Neutrophil (primary cell): ENCODE results near the gene ZFTA.
"Not testable (repeated sequence)": the region's sequence is repeated elsewhere in the genome, so short reads cannot be mapped to it uniquely, and the experiment has no call there.

Source experiments
- H3K27ac ChIP-seq: fragments of 200-600 bp; sonication (generic); 2 replicates; pipeline ENCODE4 v1.5.1; 2016; ENCODE audit warnings: mild to moderate bottlenecking, moderate library complexity
- H3K27me3 ChIP-seq: fragments of 200-600 bp; sonication (generic); 2 replicates; pipeline ENCODE4 v1.6.0; 2016; ENCODE audit warnings: mild to moderate bottlenecking
- H3K36me3 ChIP-seq: fragments of 200-600 bp; sonication (generic); 2 replicates; pipeline ENCODE4 v1.5.1; 2017
- H3K4me1 ChIP-seq, 2 experiments: fragments of 200-600 bp in 1 of 2; sonication (generic) in 1 of 2; 1 replicate in 1 of 2; 2 replicates in 1 of 2; pipeline versions ENCODE4 v1.5.1 to v1.6.1; 2013 to 2016; ENCODE audit warnings: low read depth in 1 of 2, low read length in 1 of 2, mild to moderate bottlenecking in 1 of 2, moderate library complexity in 1 of 2; ENCODE audit not compliant: control insufficient read depth in 1 of 2, insufficient read depth in 1 of 2
- H3K4me3 ChIP-seq, 2 experiments: fragments of 200-600 bp in 1 of 2; sonication (generic) in 1 of 2; 1 replicate in 1 of 2; 2 replicates in 1 of 2; pipeline ENCODE4 v1.5.1; 2013 to 2016; ENCODE audit warnings: low read depth in 1 of 2, low read length in 1 of 2, mild to moderate bottlenecking in 1 of 2, moderate library complexity in 1 of 2
- H3K9me3 ChIP-seq: fragments of 200-600 bp; sonication (generic); 2 replicates; pipeline ENCODE4 v1.5.1; 2016
- CTCF ChIP-seq: fragments of 200-600 bp; sonication (generic); IDR thresholded peaks from 2 replicates; pipeline ENCODE4 v1.5.1; 2016; ENCODE audit warnings: antibody characterized with exemption

Gene ZFTA

GRCh38 chr11:63785823-63786222 is 17.2 kb upstream of the ZFTA start:
- H3K27ac ChIP-seq = no peak overlapping the region
- TF ChIP-seq CTCF = no peak
- H3K27me3 ChIP-seq = no peaks in the 10 kb centered on the region
- H3K9me3 ChIP-seq = no peaks in the 10 kb centered on the region
- no peaks in the 10 kb centered on the region for H3K36me3 ChIP-seq
- H3K4me1 ChIP-seq = peaks cover 9 to 10% of the 10 kb centered on the region in 2 experiments
- no peak overlapping the region for H3K4me3 ChIP-seq

- H3K27me3 ChIP-seq = peaks cover 11% of the 10 kb centered on the region
- no peaks in the 10 kb centered on the region for H3K9me3 ChIP-seq
- H3K27ac ChIP-seq = no peak overlapping the region
- no peaks in the 10 kb centered on the region for H3K36me3 ChIP-seq
- no peaks in the 10 kb centered on the region for H3K4me1 ChIP-seq
- TF ChIP-seq CTCF = no peak
- no peak overlapping the region for H3K4me3 ChIP-seq
Observed at GRCh38 chr11:63783925-63784592, 15.5 kb upstream of the ZFTA start.

- no peaks in the 10 kb centered on the region for H3K36me3 ChIP-seq
- no peak overlapping the region for H3K4me3 ChIP-seq
- H3K27ac ChIP-seq = no peak overlapping the region
- H3K9me3 ChIP-seq = no peaks in the 10 kb centered on the region
- TF ChIP-seq CTCF = no peak
- peaks cover 16% of the 10 kb centered on the region for H3K27me3 ChIP-seq
- no peaks in the 10 kb centered on the region for H3K4me1 ChIP-seq
Observed at GRCh38 chr11:63782749-63783148, 14.2 kb upstream of the ZFTA start.

- H3K4me3 ChIP-seq = no peak overlapping the region
- no peaks in the 10 kb centered on the region for H3K9me3 ChIP-seq
- no peak for TF ChIP-seq CTCF
- no peak overlapping the region for H3K27ac ChIP-seq
- H3K36me3 ChIP-seq = no peaks in the 10 kb centered on the region
- H3K4me1 ChIP-seq = no peaks in the 10 kb centered on the region
- peaks cover 41% of the 10 kb centered on the region for H3K27me3 ChIP-seq
Observed at GRCh38 chr11:63779039-63779438, 10.5 kb upstream of the ZFTA start.

- TF ChIP-seq CTCF = no peak
- no peak overlapping the region for H3K27ac ChIP-seq
- peaks cover 0 to 5% of the 10 kb centered on the region in 2 experiments for H3K4me1 ChIP-seq
- no peak overlapping the region for H3K4me3 ChIP-seq
- peaks cover 80% of the 10 kb centered on the region for H3K27me3 ChIP-seq
- H3K36me3 ChIP-seq = no peaks in the 10 kb centered on the region
- H3K9me3 ChIP-seq = no peaks in the 10 kb centered on the region
Observed at GRCh38 chr11:63775191-63775590, 6.6 kb upstream of the ZFTA start.

- not testable (repeated sequence) for H3K36me3 ChIP-seq, H3K27ac ChIP-seq, H3K4me3 ChIP-seq, H3K9me3 ChIP-seq
- H3K4me1 ChIP-seq = peaks cover 15 to 23% of the 10 kb centered on the region in 2 experiments
- peaks cover 90% of the 10 kb centered on the region for H3K27me3 ChIP-seq
Observed at GRCh38 chr11:63771741-63772318, 3.3 kb upstream of the ZFTA start.
